ENCODE results near the gene RNF113A. TPM values are rescaled to one million over a fixed set of nuclear protein-coding genes. Genes with fewer than 3 reads are reported as not detected.

The RNF113A gene
- total and polyA plus RNA-seq, 4 donors: 6.6 to 10.1 (median 8.5) TPM

DNA sequence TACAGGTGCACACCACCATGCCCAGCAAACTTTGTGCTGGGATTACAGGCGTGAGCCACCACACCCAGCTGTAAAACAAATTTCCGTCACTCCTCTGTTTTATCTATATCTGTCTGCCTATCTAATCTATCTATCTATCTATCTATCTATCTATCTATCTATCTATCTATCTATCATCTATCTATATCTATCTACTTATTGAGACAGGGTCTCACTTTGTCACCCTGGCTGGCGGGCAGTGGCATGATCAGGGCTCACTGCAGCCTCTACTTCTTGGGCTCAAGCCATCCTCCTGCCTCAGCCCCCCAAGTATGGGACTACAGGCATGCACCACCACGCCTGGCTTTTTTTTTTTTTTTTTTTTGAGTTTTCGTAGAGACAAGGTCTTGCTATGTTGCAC, 44.8 kb upstream of the RNF113A start:
- Histone ChIP-seq H3K36me3 (ENCODE audit: control insufficient read depth in 4 of 4, insufficient read depth in 3 of 4, low read depth in 1 of 4, low read length in 3 of 4) (no peaks in the 10 kb centered on the region), H3K27ac (ENCODE audit: low read depth in 1 of 2, low read length in 2 of 2) (no peak overlapping the region), H3K9me3 (ENCODE audit: control insufficient read depth in 4 of 4, low read length in 3 of 4) (no peaks in the 10 kb centered on the region), H3K27me3 (ENCODE audit: control insufficient read depth in 4 of 4, insufficient read depth in 4 of 4, low read length in 3 of 4) (no peaks in the 10 kb centered on the region), H3K9ac (ENCODE audit: low read depth in 1 of 2, low read length in 2 of 2) (no peak overlapping the region), H3K4me3 (ENCODE audit: low read depth in 1 of 3, low read length in 3 of 3) (no peak overlapping the region), H3K4me1 (ENCODE audit: control insufficient read depth in 4 of 4, insufficient read depth in 4 of 4, low read length in 3 of 4) (no peaks in the 10 kb centered on the region)
- no peak for TF ChIP-seq YY1 (IDR thresholded peaks at IDR 0.05)
- no peak for TF ChIP-seq NR2F2 (IDR thresholded peaks at IDR 0.05)
- TF ChIP-seq, protein P1, sequence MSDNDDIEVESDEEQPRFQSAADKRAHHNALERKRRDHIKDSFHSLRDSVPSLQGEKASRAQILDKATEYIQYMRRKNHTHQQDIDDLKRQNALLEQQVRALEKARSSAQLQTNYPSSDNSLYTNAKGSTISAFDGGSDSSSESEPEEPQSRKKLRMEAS (IDR thresholded peaks at IDR 0.05): no peak
- TF ChIP-seq, protein P2, sequence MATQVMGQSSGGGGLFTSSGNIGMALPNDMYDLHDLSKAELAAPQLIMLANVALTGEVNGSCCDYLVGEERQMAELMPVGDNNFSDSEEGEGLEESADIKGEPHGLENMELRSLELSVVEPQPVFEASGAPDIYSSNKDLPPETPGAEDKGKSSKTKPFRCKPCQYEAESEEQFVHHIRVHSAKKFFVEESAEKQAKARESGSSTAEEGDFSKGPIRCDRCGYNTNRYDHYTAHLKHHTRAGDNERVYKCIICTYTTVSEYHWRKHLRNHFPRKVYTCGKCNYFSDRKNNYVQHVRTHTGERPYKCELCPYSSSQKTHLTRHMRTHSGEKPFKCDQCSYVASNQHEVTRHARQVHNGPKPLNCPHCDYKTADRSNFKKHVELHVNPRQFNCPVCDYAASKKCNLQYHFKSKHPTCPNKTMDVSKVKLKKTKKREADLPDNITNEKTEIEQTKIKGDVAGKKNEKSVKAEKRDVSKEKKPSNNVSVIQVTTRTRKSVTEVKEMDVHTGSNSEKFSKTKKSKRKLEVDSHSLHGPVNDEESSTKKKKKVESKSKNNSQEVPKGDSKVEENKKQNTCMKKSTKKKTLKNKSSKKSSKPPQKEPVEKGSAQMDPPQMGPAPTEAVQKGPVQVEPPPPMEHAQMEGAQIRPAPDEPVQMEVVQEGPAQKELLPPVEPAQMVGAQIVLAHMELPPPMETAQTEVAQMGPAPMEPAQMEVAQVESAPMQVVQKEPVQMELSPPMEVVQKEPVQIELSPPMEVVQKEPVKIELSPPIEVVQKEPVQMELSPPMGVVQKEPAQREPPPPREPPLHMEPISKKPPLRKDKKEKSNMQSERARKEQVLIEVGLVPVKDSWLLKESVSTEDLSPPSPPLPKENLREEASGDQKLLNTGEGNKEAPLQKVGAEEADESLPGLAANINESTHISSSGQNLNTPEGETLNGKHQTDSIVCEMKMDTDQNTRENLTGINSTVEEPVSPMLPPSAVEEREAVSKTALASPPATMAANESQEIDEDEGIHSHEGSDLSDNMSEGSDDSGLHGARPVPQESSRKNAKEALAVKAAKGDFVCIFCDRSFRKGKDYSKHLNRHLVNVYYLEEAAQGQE (IDR thresholded peaks at IDR 0.05): no peak
- TF ChIP-seq, protein P3, sequence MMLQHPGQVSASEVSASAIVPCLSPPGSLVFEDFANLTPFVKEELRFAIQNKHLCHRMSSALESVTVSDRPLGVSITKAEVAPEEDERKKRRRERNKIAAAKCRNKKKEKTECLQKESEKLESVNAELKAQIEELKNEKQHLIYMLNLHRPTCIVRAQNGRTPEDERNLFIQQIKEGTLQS (IDR thresholded peaks at IDR 0.05): no peak
- TF ChIP-seq SP1 (IDR thresholded peaks at IDR 0.05): no peak
- no peak for TF ChIP-seq TAF1 (conservative IDR thresholded peaks at IDR 0.05)
- TF ChIP-seq FOXA1 (IDR thresholded peaks at IDR 0.05): no peak
- no peak for TF ChIP-seq HNF4A (conservative IDR thresholded peaks at IDR 0.05)
- TF ChIP-seq GABPA (IDR thresholded peaks at IDR 0.05 in 1 of 2, conservative IDR thresholded peaks at IDR 0.05 in 1 of 2): no peak
- TF ChIP-seq FOXA2 (IDR thresholded peaks at IDR 0.05): no peak
- no peak for TF ChIP-seq HNF4G (IDR thresholded peaks at IDR 0.05)
- no peak for TF ChIP-seq RXRA (IDR thresholded peaks at IDR 0.05)
- no peak for TF ChIP-seq JUND (IDR thresholded peaks at IDR 0.05)
- TF ChIP-seq, protein P4, sequence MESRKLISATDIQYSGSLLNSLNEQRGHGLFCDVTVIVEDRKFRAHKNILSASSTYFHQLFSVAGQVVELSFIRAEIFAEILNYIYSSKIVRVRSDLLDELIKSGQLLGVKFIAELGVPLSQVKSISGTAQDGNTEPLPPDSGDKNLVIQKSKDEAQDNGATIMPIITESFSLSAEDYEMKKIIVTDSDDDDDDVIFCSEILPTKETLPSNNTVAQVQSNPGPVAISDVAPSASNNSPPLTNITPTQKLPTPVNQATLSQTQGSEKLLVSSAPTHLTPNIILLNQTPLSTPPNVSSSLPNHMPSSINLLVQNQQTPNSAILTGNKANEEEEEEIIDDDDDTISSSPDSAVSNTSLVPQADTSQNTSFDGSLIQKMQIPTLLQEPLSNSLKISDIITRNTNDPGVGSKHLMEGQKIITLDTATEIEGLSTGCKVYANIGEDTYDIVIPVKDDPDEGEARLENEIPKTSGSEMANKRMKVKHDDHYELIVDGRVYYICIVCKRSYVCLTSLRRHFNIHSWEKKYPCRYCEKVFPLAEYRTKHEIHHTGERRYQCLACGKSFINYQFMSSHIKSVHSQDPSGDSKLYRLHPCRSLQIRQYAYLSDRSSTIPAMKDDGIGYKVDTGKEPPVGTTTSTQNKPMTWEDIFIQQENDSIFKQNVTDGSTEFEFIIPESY (IDR thresholded peaks at IDR 0.05): no peak
- WGBS: 98% methylated on average over 5 of the region's 5 CpGs
- no peak for DNase-seq (ENCODE audit: low spot score)

DNA sequence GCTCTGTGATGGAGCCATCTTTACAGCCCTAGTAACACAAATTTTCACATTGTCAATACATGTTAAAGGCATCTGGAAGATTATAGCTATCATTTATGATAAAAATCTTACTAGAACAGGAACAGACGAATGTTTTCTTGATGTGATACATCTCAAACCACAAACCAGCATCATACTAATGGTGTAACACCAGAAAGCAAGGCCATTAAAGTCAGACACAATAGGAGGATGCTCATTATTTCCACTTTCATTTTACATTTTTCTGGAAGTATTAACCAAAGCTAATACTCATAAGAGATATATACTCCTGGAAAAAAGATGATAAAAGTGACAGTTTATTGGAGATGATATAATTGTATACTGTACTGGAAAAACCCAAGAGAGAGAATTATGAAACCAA, 29.4 kb upstream of the RNF113A start:
- no peaks in the 10 kb centered on the region for H3K27me3 ChIP-seq (ENCODE audit: control insufficient read depth in 4 of 4, insufficient read depth in 4 of 4, low read length in 3 of 4)
- TF ChIP-seq FOXA1 (IDR thresholded peaks at IDR 0.05): no peak
- no peak for TF ChIP-seq YY1 (IDR thresholded peaks at IDR 0.05)
- no peak for TF ChIP-seq EGR1 (IDR thresholded peaks at IDR 0.05; ENCODE audit: low read depth in 2 of 2)
- TF ChIP-seq RXRA (IDR thresholded peaks at IDR 0.05): no peak
- no peak for TF ChIP-seq SP1 (IDR thresholded peaks at IDR 0.05)
- TF ChIP-seq HNF4A (conservative IDR thresholded peaks at IDR 0.05): no peak
- no peak for TF ChIP-seq NR2F2 (IDR thresholded peaks at IDR 0.05)
- no peak for TF ChIP-seq GABPA (IDR thresholded peaks at IDR 0.05 in 1 of 2, conservative IDR thresholded peaks at IDR 0.05 in 1 of 2)
- TF ChIP-seq, protein P2 (IDR thresholded peaks at IDR 0.05): no peak
- TF ChIP-seq FOXA2 (IDR thresholded peaks at IDR 0.05): no peak
- TF ChIP-seq, protein P3 (IDR thresholded peaks at IDR 0.05): no peak
- no peak for TF ChIP-seq JUND (IDR thresholded peaks at IDR 0.05)
- TF ChIP-seq TAF1 (conservative IDR thresholded peaks at IDR 0.05): no peak
- no peak for TF ChIP-seq RAD21 (IDR thresholded peaks at IDR 0.05)
- TF ChIP-seq, protein P4 (IDR thresholded peaks at IDR 0.05): no peak
- TF ChIP-seq, protein P1 (IDR thresholded peaks at IDR 0.05): no peak
- no peak for TF ChIP-seq HNF4G (IDR thresholded peaks at IDR 0.05)
- H3K4me3 ChIP-seq (ENCODE audit: low read depth in 1 of 3, low read length in 3 of 3): no peak overlapping the region
- H3K36me3 ChIP-seq (ENCODE audit: control insufficient read depth in 4 of 4, insufficient read depth in 3 of 4, low read depth in 1 of 4, low read length in 3 of 4): no peaks in the 10 kb centered on the region
- no peak for DNase-seq (ENCODE audit: low spot score)
- no peaks in the 10 kb centered on the region for H3K9me3 ChIP-seq (ENCODE audit: control insufficient read depth in 4 of 4, low read length in 3 of 4)
- 74% methylated on average over 1 of the region's 1 CpG for WGBS
- no peak overlapping the region for H3K9ac ChIP-seq (ENCODE audit: low read depth in 1 of 2, low read length in 2 of 2)
- H3K4me1 ChIP-seq (ENCODE audit: control insufficient read depth in 4 of 4, insufficient read depth in 4 of 4, low read length in 3 of 4): no peaks in the 10 kb centered on the region
- no peak overlapping the region for H3K27ac ChIP-seq (ENCODE audit: low read depth in 1 of 2, low read length in 2 of 2)

Data from liver (tissue), 9 donors.